ENCODE measurements around the gene GLT1D1. TPM values are rescaled to one million over a fixed set of nuclear protein-coding genes. Genes with fewer than 3 reads are reported as not detected.

Gene GLT1D1
- total RNA-seq, 4 donors from 2014 or later, result 0.57 to 2.9 (median 1.4) TPM

GRCh38 chr12:128820723-128821432 lies 32.4 kb upstream of the GLT1D1 start:
- Histone ChIP-seq H3K9me3 (no peaks in the 10 kb centered on the region), H3K27me3 (no peaks in the 10 kb centered on the region), H3K36me3 (no peaks in the 10 kb centered on the region), H3K4me1 (peaks cover 62% of the 10 kb centered on the region), H3K4me3 (no peak overlapping the region), H3K27ac (no peak overlapping the region)
- TF ChIP-seq POLR2AphosphoS5 (IDR thresholded peaks at IDR 0.05) (no peak), EP300 (IDR thresholded peaks at IDR 0.05) (no peak), CTCF (IDR thresholded peaks at IDR 0.05) (no peak), POLR2A (IDR thresholded peaks at IDR 0.05) (no peak)
- WGBS, result 76% methylated on average over 7 of the region's 7 CpGs
- peak in 1 of 2 donors; percentile 54 for DNase-seq (ENCODE audit: low spot score in 2 of 2)

DNA sequence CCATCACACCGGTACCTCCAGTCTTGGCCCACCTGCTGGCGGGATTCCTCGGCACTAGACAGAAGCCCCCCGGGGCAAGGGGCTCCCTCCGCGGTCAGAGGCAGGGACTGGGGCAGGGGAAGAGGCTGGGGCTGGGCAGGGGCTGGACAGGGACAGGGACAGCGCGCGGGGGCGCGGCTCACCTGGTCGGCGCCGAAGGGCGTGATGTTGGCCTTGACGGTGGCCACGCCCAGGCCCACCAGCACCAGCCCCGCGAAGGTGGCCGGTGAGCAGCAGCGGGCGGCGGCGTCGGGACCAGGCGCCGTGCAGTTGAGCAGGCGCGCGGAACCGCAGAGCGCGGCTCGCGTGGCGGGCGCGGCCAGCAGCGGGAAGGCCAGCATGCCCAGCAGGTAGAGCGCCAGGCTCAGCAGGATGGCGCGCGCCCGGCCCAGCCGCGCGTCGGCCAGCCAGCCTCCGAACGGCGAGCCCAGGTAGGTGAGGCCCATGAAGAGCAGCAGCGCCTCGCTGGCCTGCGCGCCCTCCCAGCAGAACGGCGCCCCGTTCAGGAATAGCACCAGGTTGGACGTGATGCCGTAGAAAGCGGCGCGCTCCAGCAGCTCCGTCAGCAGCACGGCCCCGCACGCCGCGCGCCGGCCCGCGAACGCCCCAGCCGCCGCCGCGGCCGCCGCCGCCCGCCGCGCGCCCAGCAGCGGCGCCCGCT lies 29.9 kb upstream of the GLT1D1 start:
- Histone ChIP-seq H3K4me1 (peaks cover 46% of the 10 kb centered on the region), H3K4me3 (peak overlapping the region; percentile 72), H3K27ac (peak overlapping the region; percentile 83), H3K27me3 (no peaks in the 10 kb centered on the region), H3K9me3 (no peaks in the 10 kb centered on the region), H3K36me3 (no peaks in the 10 kb centered on the region)
- 1% methylated on average over 18 of the region's 88 CpGs for WGBS
- TF ChIP-seq POLR2A (IDR thresholded peaks at IDR 0.05), result no peak
- no peak for TF ChIP-seq EP300 (IDR thresholded peaks at IDR 0.05)
- TF ChIP-seq POLR2AphosphoS5 (IDR thresholded peaks at IDR 0.05), result no peak
- no peak for TF ChIP-seq CTCF (IDR thresholded peaks at IDR 0.05)
- DNase-seq (ENCODE audit: low spot score in 2 of 2), result peak in 1 of 2 donors; percentile 68

GRCh38 chr12:128823916-128824839 lies 29.1 kb upstream of the GLT1D1 start, which contains the start of gene SLC15A4:
Gene SLC15A4 (minus strand): TSS chr12:128823958. CDS start chr12:128823943, 15 bp downstream.
- peak; percentile 98 for DNase-seq (ENCODE audit: low spot score in 2 of 2)
- Histone ChIP-seq H3K36me3 (no peaks in the 10 kb centered on the region), H3K4me3 (peak within 1 kb of the TSS; percentile 72), H3K27me3 (no peaks in the 10 kb centered on the region), H3K9me3 (no peaks in the 10 kb centered on the region), H3K4me1 (peaks cover 38% of the 10 kb centered on the region), H3K27ac (peak within 1 kb of the TSS; percentile 83)
- TF ChIP-seq POLR2A (IDR thresholded peaks at IDR 0.05) (peak; percentile 33 to 62), POLR2AphosphoS5 (IDR thresholded peaks at IDR 0.05) (peak in 2 of 3 donors; percentile 63 to 83), EP300 (IDR thresholded peaks at IDR 0.05) (no peak), CTCF (IDR thresholded peaks at IDR 0.05) (no peak)
- 19% methylated on average over 13 of the region's 63 CpGs for WGBS

GRCh38 chr12:128825835-128826234 lies 27.4 kb upstream of the GLT1D1 start:
- H3K9me3 ChIP-seq, result no peaks in the 10 kb centered on the region
- TF ChIP-seq EP300 (IDR thresholded peaks at IDR 0.05), result no peak
- TF ChIP-seq POLR2AphosphoS5 (IDR thresholded peaks at IDR 0.05), result no peak
- no peak for TF ChIP-seq POLR2A (IDR thresholded peaks at IDR 0.05)
- TF ChIP-seq CTCF (IDR thresholded peaks at IDR 0.05), result no peak
- H3K27ac ChIP-seq, result no peak overlapping the region
- WGBS, result 59% methylated on average over 4 of the region's 4 CpGs
- DNase-seq (ENCODE audit: low spot score in 2 of 2), result no peak
- no peaks in the 10 kb centered on the region for H3K36me3 ChIP-seq
- no peak overlapping the region for H3K4me3 ChIP-seq
- no peaks in the 10 kb centered on the region for H3K27me3 ChIP-seq
- H3K4me1 ChIP-seq, result peaks cover 26% of the 10 kb centered on the region
